Effector memory CD4-positive, alpha-beta T cell (primary cell): ENCODE results near the gene TLL2.

Source experiments
- DNase-seq, 3 donors: peaks; one replicate each; pipeline ENCODE4 v3.0.0-alpha.2; 2020
- H3K27ac ChIP-seq: 2 replicates; pipeline ENCODE4 v1.7.0; 2013; ENCODE audit warnings: mild to moderate bottlenecking, low read length, moderate library complexity; ENCODE audit not compliant: insufficient read depth, poor library complexity, severe bottlenecking
- H3K27me3 ChIP-seq: replicated peaks from 2 replicates; pipeline ENCODE4 v1.7.0; 2013; ENCODE audit warnings: mild to moderate bottlenecking, low read length; ENCODE audit not compliant: insufficient read depth, control insufficient read depth, poor library complexity, severe bottlenecking
- H3K36me3 ChIP-seq: 2 replicates; pipeline ENCODE4 v1.7.0; 2013; ENCODE audit warnings: mild to moderate bottlenecking, low read length, moderate library complexity; ENCODE audit not compliant: control insufficient read depth, insufficient read depth
- H3K4me1 ChIP-seq: 2 replicates; pipeline ENCODE4 v1.7.0; 2013; ENCODE audit warnings: low read length, mild to moderate bottlenecking; ENCODE audit not compliant: control insufficient read depth, insufficient read depth, poor library complexity, severe bottlenecking
- H3K4me3 ChIP-seq: 2 replicates; pipeline ENCODE4 v1.7.0; 2013; ENCODE audit warnings: low read length, low read depth, mild to moderate bottlenecking; ENCODE audit not compliant: insufficient read depth, poor library complexity, severe bottlenecking
- H3K9me3 ChIP-seq: 2 replicates; pipeline ENCODE4 v1.7.0; 2013; ENCODE audit warnings: mild to moderate bottlenecking, low read length, moderate library complexity; ENCODE audit not compliant: control insufficient read depth

TLL2 gene

GRCh38 chr10:96337106-96337505 lies 176.6 kb downstream of the TLL2 start:
- no peaks in the 10 kb centered on the region for H3K9me3 ChIP-seq
- no peak overlapping the region for H3K4me3 ChIP-seq
- no peak for DNase-seq
- H3K36me3 ChIP-seq, result no peaks in the 10 kb centered on the region
- H3K4me1 ChIP-seq, result no peaks in the 10 kb centered on the region
- peaks cover 4% of the 10 kb centered on the region for H3K27me3 ChIP-seq
- no peak overlapping the region for H3K27ac ChIP-seq

- Histone ChIP-seq H3K4me1 (no peaks in the 10 kb centered on the region), H3K27ac (no peak overlapping the region), H3K27me3 (peaks cover 4% of the 10 kb centered on the region), H3K36me3 (no peaks in the 10 kb centered on the region), H3K4me3 (no peak overlapping the region), H3K9me3 (no peaks in the 10 kb centered on the region)
- DNase-seq, result no peak
Measured at GRCh38 chr10:96334616-96335526, 178.9 kb downstream of the TLL2 start.

GRCh38 chr10:96333101-96333500 lies 180.6 kb downstream of the TLL2 start:
- Histone ChIP-seq H3K27me3 (peaks cover 4% of the 10 kb centered on the region), H3K4me1 (no peaks in the 10 kb centered on the region), H3K9me3 (no peaks in the 10 kb centered on the region), H3K36me3 (no peaks in the 10 kb centered on the region), H3K27ac (no peak overlapping the region), H3K4me3 (no peak overlapping the region)
- DNase-seq, result no peak

GRCh38 chr10:96327462-96327861 lies 186.3 kb downstream of the TLL2 start:
- H3K27ac ChIP-seq, result no peak overlapping the region
- no peaks in the 10 kb centered on the region for H3K27me3 ChIP-seq
- no peak overlapping the region for H3K4me3 ChIP-seq
- no peak for DNase-seq
- no peaks in the 10 kb centered on the region for H3K36me3 ChIP-seq
- no peaks in the 10 kb centered on the region for H3K9me3 ChIP-seq
- H3K4me1 ChIP-seq, result no peaks in the 10 kb centered on the region

GRCh38 chr10:96325719-96326373 lies 187.9 kb downstream of the TLL2 start:
- Histone ChIP-seq H3K4me1 (no peaks in the 10 kb centered on the region), H3K36me3 (no peaks in the 10 kb centered on the region), H3K9me3 (no peaks in the 10 kb centered on the region), H3K27ac (no peak overlapping the region), H3K4me3 (no peak overlapping the region), H3K27me3 (no peaks in the 10 kb centered on the region)
- DNase-seq, result no peak

GRCh38 chr10:96324447-96324846 lies 189.3 kb downstream of the TLL2 start:
- no peaks in the 10 kb centered on the region for H3K4me1 ChIP-seq
- no peaks in the 10 kb centered on the region for H3K9me3 ChIP-seq
- no peaks in the 10 kb centered on the region for H3K27me3 ChIP-seq
- no peaks in the 10 kb centered on the region for H3K36me3 ChIP-seq
- H3K27ac ChIP-seq, result no peak overlapping the region
- no peak for DNase-seq
- no peak overlapping the region for H3K4me3 ChIP-seq

- DNase-seq, result no peak
- Histone ChIP-seq H3K27ac (no peak overlapping the region), H3K4me3 (no peak overlapping the region), H3K4me1 (no peaks in the 10 kb centered on the region), H3K9me3 (no peaks in the 10 kb centered on the region), H3K27me3 (no peaks in the 10 kb centered on the region), H3K36me3 (no peaks in the 10 kb centered on the region)
Measured at GRCh38 chr10:96322275-96322674, 191.5 kb downstream of the TLL2 start.

- H3K9me3 ChIP-seq, result no peaks in the 10 kb centered on the region
- no peaks in the 10 kb centered on the region for H3K4me1 ChIP-seq
- H3K36me3 ChIP-seq, result no peaks in the 10 kb centered on the region
- H3K4me3 ChIP-seq, result no peak overlapping the region
- no peak overlapping the region for H3K27ac ChIP-seq
- no peaks in the 10 kb centered on the region for H3K27me3 ChIP-seq
- DNase-seq, result no peak
Measured at GRCh38 chr10:96321822-96322221, 191.9 kb downstream of the TLL2 start.

GRCh38 chr10:96319754-96320474 lies 193.8 kb downstream of the TLL2 start:
- no peaks in the 10 kb centered on the region for H3K4me1 ChIP-seq
- no peak for DNase-seq

More at GRCh38 chr10:96319754-96320474, 193.8 kb downstream of the TLL2 start:
- H3K27ac ChIP-seq, result no peak overlapping the region
- no peaks in the 10 kb centered on the region for H3K9me3 ChIP-seq
- no peaks in the 10 kb centered on the region for H3K27me3 ChIP-seq
- H3K4me3 ChIP-seq, result no peak overlapping the region
- no peaks in the 10 kb centered on the region for H3K36me3 ChIP-seq
